NCI-H2107 treated with DMSO at 0.1 percent for 48 hours (cell line): ENCODE results near the gene GRID2.

Source experiments
- DNase-seq: peaks from one replicate; lab custom pipeline; 2025; ENCODE audit not compliant: unreplicated experiment; lab: John Stamatoyannopoulos, UW

The GRID2 gene

GRCh38 chr4:92885632-92886031 is 581.9 kb downstream of the GRID2 start:
- no peak for DNase-seq

GRCh38 chr4:92952426-92952825 is 648.7 kb downstream of the GRID2 start:
- DNase-seq = no peak

GRCh38 chr4:92952897-92953296 is 649.1 kb downstream of the GRID2 start:
- DNase-seq = no peak

GRCh38 chr4:92953462-92953861 is 649.7 kb downstream of the GRID2 start:
- no peak for DNase-seq

- no peak for DNase-seq
Measured at GRCh38 chr4:92961881-92962280, 658.1 kb downstream of the GRID2 start.

- no peak for DNase-seq
Measured at GRCh38 chr4:92962831-92963230, 659.1 kb downstream of the GRID2 start.

- no peak for DNase-seq
Measured at GRCh38 chr4:92968556-92968955, 664.8 kb downstream of the GRID2 start.

- no peak for DNase-seq
Measured at GRCh38 chr4:92968996-92969395, 665.2 kb downstream of the GRID2 start.

GRCh38 chr4:92969650-92970379 is 666.0 kb downstream of the GRID2 start:
- DNase-seq = no peak

GRCh38 chr4:92970996-92971395 is 667.2 kb downstream of the GRID2 start:
- DNase-seq = no peak

GRCh38 chr4:92988301-92988700 is 684.5 kb downstream of the GRID2 start:
- DNase-seq = no peak

- no peak for DNase-seq
Measured at GRCh38 chr4:92992758-92993157, 689.0 kb downstream of the GRID2 start.

- DNase-seq = no peak
Measured at GRCh38 chr4:92994727-92995126, 691.0 kb downstream of the GRID2 start.

- DNase-seq = no peak
Measured at GRCh38 chr4:92996533-92996932, 692.8 kb downstream of the GRID2 start.

- DNase-seq = no peak
Measured at GRCh38 chr4:93000910-93001309, 697.1 kb downstream of the GRID2 start.

- no peak for DNase-seq
Measured at GRCh38 chr4:93002240-93002639, 698.5 kb downstream of the GRID2 start.

- no peak for DNase-seq
Measured at GRCh38 chr4:93016350-93016749, 712.6 kb downstream of the GRID2 start.

- no peak for DNase-seq
Measured at GRCh38 chr4:93018243-93018642, 714.5 kb downstream of the GRID2 start.

GRCh38 chr4:93018806-93019205 is 715.0 kb downstream of the GRID2 start:
- no peak for DNase-seq

GRCh38 chr4:93029769-93030168 is 726.0 kb downstream of the GRID2 start:
- DNase-seq = no peak

GRCh38 chr4:93030670-93031069 is 726.9 kb downstream of the GRID2 start:
- no peak for DNase-seq

- DNase-seq = no peak
Measured at GRCh38 chr4:93031431-93032098, 727.8 kb downstream of the GRID2 start.

GRCh38 chr4:93042746-93043145 is 739.0 kb downstream of the GRID2 start:
- no peak for DNase-seq
